A673 (cell line): ENCODE measurements around the gene SPSB4. TPM values are rescaled to one million over a fixed set of nuclear protein-coding genes. Genes with fewer than 3 reads are reported as not detected.

Source experiments
- BruUV-seq: library from RNA; stranded (reverse); fragments of 400-500 nt; replicated peaks from 2 replicates; lab custom pipeline; 2021; lab: Mats Ljungman, UMichigan
- CTCF ChIA-PET: fragments of 300-600 bp; sonication (Branson Sonifier 250); formaldehyde crosslinking; loops from one replicate; lab custom pipeline; 2022; ENCODE audit warnings: antibody characterized with exemption; lab: Charles Lee
- POLR2A ChIA-PET: fragments of 300-600 bp; sonication (Branson Sonifier 250); formaldehyde crosslinking; loops from one replicate; lab custom pipeline; 2022; ENCODE audit warnings: antibody characterized with exemption; ENCODE audit not compliant: low non-redundant PET; lab: Charles Lee
- DNase-seq: peaks from one replicate; pipeline ENCODE4 v3.0.0-alpha.2; 2015; ENCODE audit warnings: low spot score
- H3K27ac ChIP-seq: fragments of 200-600 bp; sonication (generic); 2 replicates; pipeline ENCODE4 v1.5.1; 2016; ENCODE audit warnings: mixed run types, low read depth, mild to moderate bottlenecking, mixed read lengths, antibody characterized with exemption, low read length; ENCODE audit not compliant: poor library complexity, severe bottlenecking
- H3K27me3 ChIP-seq: fragments of 200-600 bp; sonication (generic); replicated peaks from 2 replicates; pipeline ENCODE4 v1.6.1; 2017; ENCODE audit warnings: mixed run types, low read depth, mild to moderate bottlenecking, mixed read lengths, antibody characterized with exemption, low read length; ENCODE audit not compliant: insufficient read depth, poor library complexity
- H3K36me3 ChIP-seq: fragments of 200-600 bp; sonication (generic); 2 replicates; pipeline ENCODE4 v1.6.1; 2016; ENCODE audit warnings: mixed run types, mild to moderate bottlenecking, mixed read lengths, antibody characterized with exemption, low read length; ENCODE audit not compliant: insufficient read depth, poor library complexity, severe bottlenecking
- H3K4me1 ChIP-seq: fragments of 200-600 bp; sonication (generic); 2 replicates; pipeline ENCODE4 v1.6.1; 2017; ENCODE audit warnings: mixed run types, mild to moderate bottlenecking, mixed read lengths, antibody characterized with exemption, low read length; ENCODE audit not compliant: insufficient read depth, poor library complexity, severe bottlenecking
- H3K4me3 ChIP-seq: fragments of 200-600 bp; sonication (generic); 2 replicates; pipeline ENCODE4 v1.5.1; 2016; ENCODE audit warnings: low read depth, mixed run types, mild to moderate bottlenecking, mixed read lengths, low read length; ENCODE audit not compliant: poor library complexity, severe bottlenecking
- H3K9me3 ChIP-seq: fragments of 200-600 bp; sonication (generic); 2 replicates; pipeline ENCODE4 v1.6.1; 2016; ENCODE audit warnings: mixed run types, low read depth, mild to moderate bottlenecking, mixed read lengths, antibody characterized with exemption, low read length; ENCODE audit not compliant: poor library complexity, severe bottlenecking
- EZH2 ChIP-seq: fragments of 200-600 bp; sonication (generic); IDR thresholded peaks from 2 replicates; pipeline ENCODE4 v1.6.1; 2017; ENCODE audit warnings: borderline replicate concordance, low read depth, mild to moderate bottlenecking, mixed read lengths, antibody characterized with exemption, low read length; ENCODE audit not compliant: poor library complexity, severe bottlenecking
- intact Hi-C: fragments of 100-400 bp; cut with micrococcal nuclease; formaldehyde crosslinking; loops from one replicate; pipeline ENCODE4 v1.10.0; 2022; ENCODE audit not compliant: unreplicated experiment
- total RNA-seq: library from RNA; stranded (reverse); gene quantifications from 2 replicates; pipeline ENCODE4 v1.2.3, GENCODE V29; 2021
- TF ChIP-seq, protein P1 (sequence below): fragments of 300-800, 200-600 bp; sonication (generic); conservative IDR thresholded peaks from 2 replicates; pipeline ENCODE4 v1.5.1; 2017; ENCODE audit warnings: low read depth, mild to moderate bottlenecking, antibody characterized with exemption, low read length, moderate library complexity, mixed read lengths

Gene SPSB4
- total RNA-seq, 1 experiment from 2014 or later, result 0.39 TPM

GRCh38 chr3:141128126-141128777, 77.1 kb downstream of the SPSB4 start:
- Histone ChIP-seq H3K4me1 (no peaks in the 10 kb centered on the region), H3K4me3 (no peak overlapping the region), H3K27ac (no peak overlapping the region), H3K9me3 (no peaks in the 10 kb centered on the region), H3K27me3 (no peaks in the 10 kb centered on the region), H3K36me3 (no peaks in the 10 kb centered on the region)
- no TSS peak for BruUV-seq
- TF ChIP-seq EZH2, result no peak
- TF ChIP-seq, protein P1, sequence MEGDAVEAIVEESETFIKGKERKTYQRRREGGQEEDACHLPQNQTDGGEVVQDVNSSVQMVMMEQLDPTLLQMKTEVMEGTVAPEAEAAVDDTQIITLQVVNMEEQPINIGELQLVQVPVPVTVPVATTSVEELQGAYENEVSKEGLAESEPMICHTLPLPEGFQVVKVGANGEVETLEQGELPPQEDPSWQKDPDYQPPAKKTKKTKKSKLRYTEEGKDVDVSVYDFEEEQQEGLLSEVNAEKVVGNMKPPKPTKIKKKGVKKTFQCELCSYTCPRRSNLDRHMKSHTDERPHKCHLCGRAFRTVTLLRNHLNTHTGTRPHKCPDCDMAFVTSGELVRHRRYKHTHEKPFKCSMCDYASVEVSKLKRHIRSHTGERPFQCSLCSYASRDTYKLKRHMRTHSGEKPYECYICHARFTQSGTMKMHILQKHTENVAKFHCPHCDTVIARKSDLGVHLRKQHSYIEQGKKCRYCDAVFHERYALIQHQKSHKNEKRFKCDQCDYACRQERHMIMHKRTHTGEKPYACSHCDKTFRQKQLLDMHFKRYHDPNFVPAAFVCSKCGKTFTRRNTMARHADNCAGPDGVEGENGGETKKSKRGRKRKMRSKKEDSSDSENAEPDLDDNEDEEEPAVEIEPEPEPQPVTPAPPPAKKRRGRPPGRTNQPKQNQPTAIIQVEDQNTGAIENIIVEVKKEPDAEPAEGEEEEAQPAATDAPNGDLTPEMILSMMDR, result no peak
- DNase-seq, result no peak
- CTCF ChIA-PET, result no interaction called here
- intact Hi-C loops, result no loop called here
- POLR2A ChIA-PET, result no interaction called here

GRCh38 chr3:141129049-141129448, 77.9 kb downstream of the SPSB4 start:
- Histone ChIP-seq H3K4me1 (no peaks in the 10 kb centered on the region), H3K9me3 (no peaks in the 10 kb centered on the region), H3K36me3 (no peaks in the 10 kb centered on the region), H3K27ac (no peak overlapping the region), H3K4me3 (no peak overlapping the region), H3K27me3 (no peaks in the 10 kb centered on the region)
- no TSS peak for BruUV-seq
- TF ChIP-seq, protein P1, result no peak
- TF ChIP-seq EZH2, result no peak
- ChIA-PET CTCF (no interaction called here), POLR2A (no interaction called here)
- DNase-seq, result no peak
- intact Hi-C loops, result no loop called here

- Histone ChIP-seq H3K36me3 (no peaks in the 10 kb centered on the region), H3K27me3 (no peaks in the 10 kb centered on the region), H3K9me3 (no peaks in the 10 kb centered on the region), H3K4me1 (no peaks in the 10 kb centered on the region), H3K27ac (no peak overlapping the region), H3K4me3 (no peak overlapping the region)
- no peak for TF ChIP-seq EZH2
- TF ChIP-seq, protein P1, result no peak
- CTCF ChIA-PET, result no interaction called here
- no peak for DNase-seq
- POLR2A ChIA-PET, result no interaction called here
- intact Hi-C loops, result no loop called here
- no TSS peak for BruUV-seq
These were observed 78.4 kb downstream of the SPSB4 start for GRCh38 chr3:141129541-141130011.
